ENCODE data around the gene FST.

FST gene

GRCh38 chr5:53436480-53437191 is 43.8 kb upstream of the FST start:
- TF ChIP-seq POLR2AphosphoS5 (IDR thresholded peaks at IDR 0.05; ENCODE audit: low read depth, low read length) = no peak
- TF ChIP-seq, protein P1, sequence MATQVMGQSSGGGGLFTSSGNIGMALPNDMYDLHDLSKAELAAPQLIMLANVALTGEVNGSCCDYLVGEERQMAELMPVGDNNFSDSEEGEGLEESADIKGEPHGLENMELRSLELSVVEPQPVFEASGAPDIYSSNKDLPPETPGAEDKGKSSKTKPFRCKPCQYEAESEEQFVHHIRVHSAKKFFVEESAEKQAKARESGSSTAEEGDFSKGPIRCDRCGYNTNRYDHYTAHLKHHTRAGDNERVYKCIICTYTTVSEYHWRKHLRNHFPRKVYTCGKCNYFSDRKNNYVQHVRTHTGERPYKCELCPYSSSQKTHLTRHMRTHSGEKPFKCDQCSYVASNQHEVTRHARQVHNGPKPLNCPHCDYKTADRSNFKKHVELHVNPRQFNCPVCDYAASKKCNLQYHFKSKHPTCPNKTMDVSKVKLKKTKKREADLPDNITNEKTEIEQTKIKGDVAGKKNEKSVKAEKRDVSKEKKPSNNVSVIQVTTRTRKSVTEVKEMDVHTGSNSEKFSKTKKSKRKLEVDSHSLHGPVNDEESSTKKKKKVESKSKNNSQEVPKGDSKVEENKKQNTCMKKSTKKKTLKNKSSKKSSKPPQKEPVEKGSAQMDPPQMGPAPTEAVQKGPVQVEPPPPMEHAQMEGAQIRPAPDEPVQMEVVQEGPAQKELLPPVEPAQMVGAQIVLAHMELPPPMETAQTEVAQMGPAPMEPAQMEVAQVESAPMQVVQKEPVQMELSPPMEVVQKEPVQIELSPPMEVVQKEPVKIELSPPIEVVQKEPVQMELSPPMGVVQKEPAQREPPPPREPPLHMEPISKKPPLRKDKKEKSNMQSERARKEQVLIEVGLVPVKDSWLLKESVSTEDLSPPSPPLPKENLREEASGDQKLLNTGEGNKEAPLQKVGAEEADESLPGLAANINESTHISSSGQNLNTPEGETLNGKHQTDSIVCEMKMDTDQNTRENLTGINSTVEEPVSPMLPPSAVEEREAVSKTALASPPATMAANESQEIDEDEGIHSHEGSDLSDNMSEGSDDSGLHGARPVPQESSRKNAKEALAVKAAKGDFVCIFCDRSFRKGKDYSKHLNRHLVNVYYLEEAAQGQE (IDR thresholded peaks at IDR 0.05; ENCODE audit: insufficient read depth in 1 of 2, low read depth in 2 of 2, low read length in 2 of 2) = no peak
- TF ChIP-seq SIN3A (IDR thresholded peaks at IDR 0.05; ENCODE audit: borderline replicate concordance, insufficient read depth, low read length) = no peak

DNA sequence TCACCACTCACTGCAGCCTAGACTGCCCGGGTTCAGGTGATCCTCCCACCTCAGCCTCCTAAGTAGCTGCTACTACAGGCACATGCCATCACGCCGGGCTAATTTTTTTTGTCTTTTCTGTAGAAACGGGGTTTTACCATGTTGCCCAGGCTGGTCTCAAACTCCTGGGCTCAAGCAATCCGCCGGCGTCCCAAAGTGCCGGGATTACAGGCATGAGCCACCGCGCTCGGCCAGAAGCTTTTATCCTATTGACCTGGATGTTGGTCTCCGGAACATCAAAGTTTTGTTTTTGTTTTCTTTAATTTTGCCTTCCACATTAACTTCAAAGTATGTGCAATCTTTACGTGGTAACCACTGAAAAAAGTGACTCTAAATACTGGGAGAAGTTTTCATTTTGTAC is 42.4 kb upstream of the FST start:
- TF ChIP-seq FOXP2 (optimal IDR thresholded peaks at IDR 0.05; ENCODE audit: borderline replicate concordance, extremely low read depth, extremely low read length, insufficient read depth) (no peak), POLR2AphosphoS5 (IDR thresholded peaks at IDR 0.05; ENCODE audit: low read depth, low read length) (no peak), SIN3A (IDR thresholded peaks at IDR 0.05; ENCODE audit: borderline replicate concordance, insufficient read depth, low read length) (no peak), TAF1 (IDR thresholded peaks at IDR 0.05; ENCODE audit: borderline replicate concordance, insufficient read depth, low read length) (no peak)
- TF ChIP-seq, protein P1 (IDR thresholded peaks at IDR 0.05; ENCODE audit: insufficient read depth in 1 of 2, low read depth in 2 of 2, low read length in 2 of 2) = no peak

DNA sequence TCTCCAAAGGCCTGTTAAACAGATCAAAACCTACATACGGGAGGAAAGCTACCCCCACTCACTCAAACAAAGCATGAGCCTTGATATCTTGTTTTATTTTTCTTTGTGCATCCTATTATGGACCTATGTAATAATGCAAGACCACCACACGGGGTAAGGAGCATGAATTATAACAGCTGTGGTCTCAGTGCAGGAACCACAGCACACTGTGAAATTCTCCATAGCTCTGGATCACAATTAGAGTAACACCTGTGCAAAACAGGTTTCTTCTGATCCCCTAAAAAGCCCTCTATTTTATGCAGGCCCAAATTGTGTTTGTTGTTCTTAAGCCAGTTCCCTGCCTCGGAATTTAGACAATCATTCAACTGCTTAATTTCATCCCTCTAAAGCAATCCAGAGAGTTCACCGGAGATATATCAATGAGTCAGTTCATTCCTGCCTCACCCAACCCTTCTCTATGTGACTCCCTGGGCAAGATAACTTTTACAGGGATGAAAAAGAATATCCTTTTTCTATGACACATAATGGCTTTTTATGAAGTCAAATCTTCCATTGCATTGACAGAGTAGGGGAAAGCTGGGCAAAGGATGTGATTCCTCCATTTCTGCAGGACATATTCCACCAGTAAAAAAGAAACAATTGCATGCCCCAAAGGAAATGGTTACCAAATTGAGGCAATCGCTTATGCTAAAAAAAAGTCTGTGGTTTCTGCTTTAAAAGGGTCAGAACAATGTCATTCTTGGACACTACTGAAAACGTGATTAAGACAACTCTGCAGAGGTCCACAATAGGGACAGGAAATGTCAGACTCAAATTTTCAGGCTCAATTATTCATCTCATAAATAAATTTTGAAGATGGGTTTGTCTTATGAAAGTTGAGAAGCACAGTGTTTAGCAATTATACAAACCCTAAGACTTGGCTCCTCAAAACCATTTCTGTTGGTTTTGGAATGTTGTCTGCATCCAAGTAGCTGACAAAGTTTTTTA is 41.6 kb upstream of the FST start:
- TF ChIP-seq FOXP2 (optimal IDR thresholded peaks at IDR 0.05; ENCODE audit: borderline replicate concordance, extremely low read depth, extremely low read length, insufficient read depth) = no peak
- TF ChIP-seq, protein P1 (IDR thresholded peaks at IDR 0.05; ENCODE audit: insufficient read depth in 1 of 2, low read depth in 2 of 2, low read length in 2 of 2) = no peak
- TF ChIP-seq POLR2AphosphoS5 (IDR thresholded peaks at IDR 0.05; ENCODE audit: low read depth, low read length) = no peak
- TF ChIP-seq SIN3A (IDR thresholded peaks at IDR 0.05; ENCODE audit: borderline replicate concordance, insufficient read depth, low read length) = no peak
- TF ChIP-seq TAF1 (IDR thresholded peaks at IDR 0.05; ENCODE audit: borderline replicate concordance, insufficient read depth, low read length) = no peak

GRCh38 chr5:53442961-53443360 is 37.5 kb upstream of the FST start:
- TF ChIP-seq TAF1 (IDR thresholded peaks at IDR 0.05; ENCODE audit: borderline replicate concordance, insufficient read depth, low read length) = no peak

GRCh38 chr5:53445569-53445968 is 34.9 kb upstream of the FST start:
- no peak for TF ChIP-seq POLR2AphosphoS5 (IDR thresholded peaks at IDR 0.05; ENCODE audit: low read depth, low read length)
- no peak for TF ChIP-seq TAF1 (IDR thresholded peaks at IDR 0.05; ENCODE audit: borderline replicate concordance, insufficient read depth, low read length)
- TF ChIP-seq SIN3A (IDR thresholded peaks at IDR 0.05; ENCODE audit: borderline replicate concordance, insufficient read depth, low read length) = no peak
- no peak for TF ChIP-seq FOXP2 (optimal IDR thresholded peaks at IDR 0.05; ENCODE audit: borderline replicate concordance, extremely low read depth, extremely low read length, insufficient read depth)
- TF ChIP-seq, protein P1 (IDR thresholded peaks at IDR 0.05; ENCODE audit: insufficient read depth in 1 of 2, low read depth in 2 of 2, low read length in 2 of 2) = no peak
